ENCODE results near the gene IGFBP2. TPM values are rescaled to one million over a fixed set of nuclear protein-coding genes. Genes with fewer than 3 reads are reported as not detected.

The IGFBP2 gene
- total RNA-seq, 1 experiment from 2014 or later: 54.8 TPM

- ChIA-PET POLR2A (interaction anchor here (0.6 kb wide), 1 partner anchor 19 kb away, joined by 9 read pairs; no protein-coding TSS in a partner anchor), CTCF (no interaction called here)
- H3K36me3 ChIP-seq (ENCODE audit: control insufficient read depth, insufficient read depth, low read length): no peaks in the 10 kb centered on the region
- H3K9me3 ChIP-seq (ENCODE audit: control insufficient read depth, insufficient read depth, low read depth, low read length): no peaks in the 10 kb centered on the region
- H3K4me3 ChIP-seq (ENCODE audit: low read depth in 2 of 2, low read length in 2 of 2): no peak overlapping the region
- in situ Hi-C loops (cut with HindIII; ENCODE audit: low pct_unique_long_range_greater_than_20kb, low sequenced_read_pairs) (no loop called here), intact Hi-C loops (cut with micrococcal nuclease; ENCODE audit: unreplicated experiment) (no loop called here)
- BruUV-seq (replicated peaks): no TSS peak
- ATAC-seq (no peak), DNase-seq (ENCODE audit: low read depth, low spot score) (no peak)
- H3K27me3 ChIP-seq (ENCODE audit: control insufficient read depth, insufficient read depth, low read length): no peaks in the 10 kb centered on the region
- TF ChIP-seq TCF7L2 (IDR thresholded peaks at IDR 0.05; ENCODE audit: low read depth, low read length) (no peak), POLR2AphosphoS5 (IDR thresholded peaks at IDR 0.05; ENCODE audit: low read depth, low read length) (no peak), SIN3A (IDR thresholded peaks at IDR 0.05; ENCODE audit: borderline replicate concordance, insufficient read depth, low read depth, low read length) (no peak)
- TF ChIP-seq, protein P1, sequence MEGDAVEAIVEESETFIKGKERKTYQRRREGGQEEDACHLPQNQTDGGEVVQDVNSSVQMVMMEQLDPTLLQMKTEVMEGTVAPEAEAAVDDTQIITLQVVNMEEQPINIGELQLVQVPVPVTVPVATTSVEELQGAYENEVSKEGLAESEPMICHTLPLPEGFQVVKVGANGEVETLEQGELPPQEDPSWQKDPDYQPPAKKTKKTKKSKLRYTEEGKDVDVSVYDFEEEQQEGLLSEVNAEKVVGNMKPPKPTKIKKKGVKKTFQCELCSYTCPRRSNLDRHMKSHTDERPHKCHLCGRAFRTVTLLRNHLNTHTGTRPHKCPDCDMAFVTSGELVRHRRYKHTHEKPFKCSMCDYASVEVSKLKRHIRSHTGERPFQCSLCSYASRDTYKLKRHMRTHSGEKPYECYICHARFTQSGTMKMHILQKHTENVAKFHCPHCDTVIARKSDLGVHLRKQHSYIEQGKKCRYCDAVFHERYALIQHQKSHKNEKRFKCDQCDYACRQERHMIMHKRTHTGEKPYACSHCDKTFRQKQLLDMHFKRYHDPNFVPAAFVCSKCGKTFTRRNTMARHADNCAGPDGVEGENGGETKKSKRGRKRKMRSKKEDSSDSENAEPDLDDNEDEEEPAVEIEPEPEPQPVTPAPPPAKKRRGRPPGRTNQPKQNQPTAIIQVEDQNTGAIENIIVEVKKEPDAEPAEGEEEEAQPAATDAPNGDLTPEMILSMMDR (IDR thresholded peaks at IDR 0.05): no peak
- TF ChIP-seq, protein P2, sequence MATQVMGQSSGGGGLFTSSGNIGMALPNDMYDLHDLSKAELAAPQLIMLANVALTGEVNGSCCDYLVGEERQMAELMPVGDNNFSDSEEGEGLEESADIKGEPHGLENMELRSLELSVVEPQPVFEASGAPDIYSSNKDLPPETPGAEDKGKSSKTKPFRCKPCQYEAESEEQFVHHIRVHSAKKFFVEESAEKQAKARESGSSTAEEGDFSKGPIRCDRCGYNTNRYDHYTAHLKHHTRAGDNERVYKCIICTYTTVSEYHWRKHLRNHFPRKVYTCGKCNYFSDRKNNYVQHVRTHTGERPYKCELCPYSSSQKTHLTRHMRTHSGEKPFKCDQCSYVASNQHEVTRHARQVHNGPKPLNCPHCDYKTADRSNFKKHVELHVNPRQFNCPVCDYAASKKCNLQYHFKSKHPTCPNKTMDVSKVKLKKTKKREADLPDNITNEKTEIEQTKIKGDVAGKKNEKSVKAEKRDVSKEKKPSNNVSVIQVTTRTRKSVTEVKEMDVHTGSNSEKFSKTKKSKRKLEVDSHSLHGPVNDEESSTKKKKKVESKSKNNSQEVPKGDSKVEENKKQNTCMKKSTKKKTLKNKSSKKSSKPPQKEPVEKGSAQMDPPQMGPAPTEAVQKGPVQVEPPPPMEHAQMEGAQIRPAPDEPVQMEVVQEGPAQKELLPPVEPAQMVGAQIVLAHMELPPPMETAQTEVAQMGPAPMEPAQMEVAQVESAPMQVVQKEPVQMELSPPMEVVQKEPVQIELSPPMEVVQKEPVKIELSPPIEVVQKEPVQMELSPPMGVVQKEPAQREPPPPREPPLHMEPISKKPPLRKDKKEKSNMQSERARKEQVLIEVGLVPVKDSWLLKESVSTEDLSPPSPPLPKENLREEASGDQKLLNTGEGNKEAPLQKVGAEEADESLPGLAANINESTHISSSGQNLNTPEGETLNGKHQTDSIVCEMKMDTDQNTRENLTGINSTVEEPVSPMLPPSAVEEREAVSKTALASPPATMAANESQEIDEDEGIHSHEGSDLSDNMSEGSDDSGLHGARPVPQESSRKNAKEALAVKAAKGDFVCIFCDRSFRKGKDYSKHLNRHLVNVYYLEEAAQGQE (IDR thresholded peaks at IDR 0.05; ENCODE audit: insufficient read depth in 1 of 2, low read depth in 2 of 2, low read length in 1 of 2): no peak
- H3K4me1 ChIP-seq (ENCODE audit: control insufficient read depth, insufficient read depth, low read length): no peaks in the 10 kb centered on the region
- no peak overlapping the region for H3K27ac ChIP-seq (ENCODE audit: low read length)
Measured at GRCh38 chr2:216617159-216617815, 15.9 kb upstream of the IGFBP2 start.

DNA sequence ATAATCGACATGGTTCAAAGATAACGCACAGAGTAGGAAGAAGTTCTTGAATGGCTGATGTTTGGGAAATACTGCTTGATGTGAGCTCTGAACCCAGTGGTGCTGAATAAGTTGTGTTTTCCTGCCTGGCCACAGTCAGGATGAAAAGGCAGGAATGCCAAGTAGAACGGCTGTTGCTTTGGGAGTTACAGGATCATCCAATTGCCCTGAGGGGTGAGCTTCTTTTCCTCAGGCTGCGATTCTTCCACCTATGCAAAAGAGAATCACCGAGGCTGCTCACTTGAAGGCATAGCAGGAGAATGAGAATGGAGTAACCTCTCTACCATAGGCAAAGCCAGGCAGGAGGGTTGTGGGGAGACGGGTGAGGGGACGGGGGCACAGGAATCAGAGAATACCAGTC is 14.4 kb upstream of the IGFBP2 start:
- no peaks in the 10 kb centered on the region for H3K4me1 ChIP-seq (ENCODE audit: control insufficient read depth, insufficient read depth, low read length)
- ATAC-seq (no peak), DNase-seq (ENCODE audit: low read depth, low spot score) (no peak)
- H3K27ac ChIP-seq (ENCODE audit: low read length): no peak overlapping the region
- ChIA-PET POLR2A (no interaction called here), CTCF (interaction anchor here (0.6 kb wide), 1 partner anchor 29 kb away, joined by 3 read pairs; no protein-coding TSS in a partner anchor)
- H3K9me3 ChIP-seq (ENCODE audit: control insufficient read depth, insufficient read depth, low read depth, low read length): no peaks in the 10 kb centered on the region
- no peaks in the 10 kb centered on the region for H3K27me3 ChIP-seq (ENCODE audit: control insufficient read depth, insufficient read depth, low read length)
- H3K4me3 ChIP-seq (ENCODE audit: low read depth in 2 of 2, low read length in 2 of 2): no peak overlapping the region
- H3K36me3 ChIP-seq (ENCODE audit: control insufficient read depth, insufficient read depth, low read length): no peaks in the 10 kb centered on the region
- BruUV-seq (replicated peaks): no TSS peak
- no peak for TF ChIP-seq POLR2AphosphoS5 (IDR thresholded peaks at IDR 0.05; ENCODE audit: low read depth, low read length)
- no peak for TF ChIP-seq SIN3A (IDR thresholded peaks at IDR 0.05; ENCODE audit: borderline replicate concordance, insufficient read depth, low read depth, low read length)
- TF ChIP-seq, protein P1 (IDR thresholded peaks at IDR 0.05): no peak
- TF ChIP-seq TCF7L2 (IDR thresholded peaks at IDR 0.05; ENCODE audit: low read depth, low read length): no peak
- TF ChIP-seq, protein P2 (IDR thresholded peaks at IDR 0.05; ENCODE audit: insufficient read depth in 1 of 2, low read depth in 2 of 2, low read length in 1 of 2): no peak
- intact Hi-C loops (cut with micrococcal nuclease; ENCODE audit: unreplicated experiment) (no loop called here), in situ Hi-C loops (cut with HindIII; ENCODE audit: low pct_unique_long_range_greater_than_20kb, low sequenced_read_pairs) (no loop called here)
